ENCODE data around the gene NFIX. TPM values are rescaled to one million over a fixed set of nuclear protein-coding genes. Genes with fewer than 3 reads are reported as not detected.

Gene NFIX
- total RNA-seq, 4 donors from 2014 or later: 25.4 to 53.1 (median 29.3) TPM

DNA sequence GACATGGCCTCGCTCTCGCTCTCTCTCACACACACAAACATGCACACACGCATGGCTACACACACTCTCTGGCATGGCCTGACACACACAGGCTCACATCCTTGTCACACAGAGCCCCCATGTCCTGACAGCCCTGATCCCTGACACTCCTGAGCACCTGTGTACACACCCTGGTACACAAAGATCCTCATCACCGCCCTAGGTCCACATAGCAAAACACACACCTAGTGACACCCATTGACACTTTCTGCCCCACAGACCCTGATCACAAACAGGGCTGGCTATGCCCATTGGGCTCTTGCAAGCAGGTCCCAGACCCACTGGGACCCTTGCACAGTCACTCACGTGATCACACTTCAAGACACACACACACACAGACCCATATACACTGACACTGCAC lies 4.0 kb upstream of the NFIX start:
- no peak for TF ChIP-seq EP300 (IDR thresholded peaks at IDR 0.05; ENCODE audit: low read depth)
- TF ChIP-seq, protein P1, sequence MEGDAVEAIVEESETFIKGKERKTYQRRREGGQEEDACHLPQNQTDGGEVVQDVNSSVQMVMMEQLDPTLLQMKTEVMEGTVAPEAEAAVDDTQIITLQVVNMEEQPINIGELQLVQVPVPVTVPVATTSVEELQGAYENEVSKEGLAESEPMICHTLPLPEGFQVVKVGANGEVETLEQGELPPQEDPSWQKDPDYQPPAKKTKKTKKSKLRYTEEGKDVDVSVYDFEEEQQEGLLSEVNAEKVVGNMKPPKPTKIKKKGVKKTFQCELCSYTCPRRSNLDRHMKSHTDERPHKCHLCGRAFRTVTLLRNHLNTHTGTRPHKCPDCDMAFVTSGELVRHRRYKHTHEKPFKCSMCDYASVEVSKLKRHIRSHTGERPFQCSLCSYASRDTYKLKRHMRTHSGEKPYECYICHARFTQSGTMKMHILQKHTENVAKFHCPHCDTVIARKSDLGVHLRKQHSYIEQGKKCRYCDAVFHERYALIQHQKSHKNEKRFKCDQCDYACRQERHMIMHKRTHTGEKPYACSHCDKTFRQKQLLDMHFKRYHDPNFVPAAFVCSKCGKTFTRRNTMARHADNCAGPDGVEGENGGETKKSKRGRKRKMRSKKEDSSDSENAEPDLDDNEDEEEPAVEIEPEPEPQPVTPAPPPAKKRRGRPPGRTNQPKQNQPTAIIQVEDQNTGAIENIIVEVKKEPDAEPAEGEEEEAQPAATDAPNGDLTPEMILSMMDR (IDR thresholded peaks at IDR 0.05): no peak
- no peak for TF ChIP-seq POLR2A (IDR thresholded peaks at IDR 0.05)
- TF ChIP-seq POLR2AphosphoS5 (IDR thresholded peaks at IDR 0.05): no peak
- Histone ChIP-seq H3K27me3 (no peaks in the 10 kb centered on the region), H3K9me3 (no peaks in the 10 kb centered on the region), H3K27ac (no peak overlapping the region), H3K4me1 (peaks cover 0 to 2% (median under 1%) of the 10 kb centered on the region in 4 donors), H3K36me3 (no peaks in the 10 kb centered on the region), H3K4me3 (no peak overlapping the region)
- in situ Hi-C loops (cut with MboI; ENCODE audit: low pct_ligation_motif_present in 1 of 4, low pct_unique_long_range_greater_than_20kb in 1 of 4, low sequenced_read_pairs in 3 of 4) (loop anchor here in 1 of 4 donors (25.0 kb wide), 1 partner anchor 96 kb away; no protein-coding TSS in a partner anchor), intact Hi-C loops (cut with DNase I; ENCODE audit: low total_unique reads) (no loop called here)
- DNase-seq: no peak
- WGBS, 2 donors (ENCODE audit: low coverage in 1 of 2): 95% methylated on average over 5 of the region's 5 CpGs; no CpG with 5 or more reads in 1 of the 2 donors

DNA sequence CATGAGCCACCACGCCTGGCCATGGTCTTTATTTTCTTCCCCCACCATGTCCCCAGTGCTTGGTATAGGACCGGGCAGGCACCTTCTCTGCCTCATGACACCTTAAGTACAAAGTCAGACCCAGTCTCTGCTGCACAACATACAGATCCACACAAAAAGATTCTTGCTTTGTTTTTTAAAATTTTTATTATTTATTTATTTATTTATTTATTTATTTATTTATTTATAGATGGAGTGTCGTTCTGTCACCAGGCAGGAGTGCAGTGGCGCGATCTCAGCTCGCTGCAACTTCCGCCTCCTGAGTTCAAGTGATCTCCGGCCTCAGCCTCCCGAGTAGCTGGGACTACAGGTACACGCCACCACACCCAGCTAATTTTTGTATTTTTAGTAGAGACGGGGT lies 2.5 kb upstream of the NFIX start:
- Histone ChIP-seq H3K4me1 (peaks cover 0 to 16% (median 7%) of the 10 kb centered on the region in 4 donors), H3K9me3 (no peaks in the 10 kb centered on the region), H3K4me3 (no peak overlapping the region), H3K27me3 (no peaks in the 10 kb centered on the region), H3K27ac (no peak overlapping the region), H3K36me3 (no peaks in the 10 kb centered on the region)
- no peak for DNase-seq
- in situ Hi-C loops (cut with MboI; ENCODE audit: low pct_ligation_motif_present in 1 of 4, low pct_unique_long_range_greater_than_20kb in 1 of 4, low sequenced_read_pairs in 3 of 4) (loop anchor here in 1 of 4 donors (25.0 kb wide), 1 partner anchor 95 kb away; no protein-coding TSS in a partner anchor), intact Hi-C loops (cut with DNase I; ENCODE audit: low total_unique reads) (no loop called here)
- no peak for TF ChIP-seq POLR2AphosphoS5 (IDR thresholded peaks at IDR 0.05)
- TF ChIP-seq, protein P1 (IDR thresholded peaks at IDR 0.05): no peak
- TF ChIP-seq EP300 (IDR thresholded peaks at IDR 0.05; ENCODE audit: low read depth): no peak
- no peak for TF ChIP-seq POLR2A (IDR thresholded peaks at IDR 0.05)
- 88 to 92% methylated on average over 9 to 11 of the region's 11 CpGs for WGBS, 2 donors (ENCODE audit: low coverage in 1 of 2)

DNA sequence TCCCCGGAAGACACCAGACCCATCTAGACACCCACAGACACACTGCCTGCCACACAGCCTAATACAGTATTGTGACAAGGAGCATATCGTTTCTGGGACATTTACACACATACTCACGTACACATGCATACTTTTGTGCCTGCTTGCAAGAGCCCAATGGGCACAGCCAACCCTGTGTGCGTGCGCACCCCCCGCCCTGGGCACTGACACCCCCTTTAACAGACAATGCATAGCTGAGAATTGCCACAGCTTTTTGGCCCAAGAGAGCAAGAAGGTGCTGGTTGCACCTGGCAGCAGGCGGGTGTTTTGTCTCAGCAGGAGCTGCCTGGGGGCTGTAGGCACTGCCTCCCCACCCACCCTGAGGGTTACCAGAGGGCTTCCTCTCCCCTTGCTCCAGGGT lies 1.7 kb upstream of the NFIX start:
- no peak overlapping the region for H3K27ac ChIP-seq
- no peak for DNase-seq
- TF ChIP-seq, protein P1 (IDR thresholded peaks at IDR 0.05): no peak
- TF ChIP-seq EP300 (IDR thresholded peaks at IDR 0.05; ENCODE audit: low read depth) (no peak), POLR2A (IDR thresholded peaks at IDR 0.05) (no peak), POLR2AphosphoS5 (IDR thresholded peaks at IDR 0.05) (no peak)
- H3K27me3 ChIP-seq: no peaks in the 10 kb centered on the region
- no peaks in the 10 kb centered on the region for H3K9me3 ChIP-seq
- in situ Hi-C loops (cut with MboI; ENCODE audit: low pct_ligation_motif_present in 1 of 4, low pct_unique_long_range_greater_than_20kb in 1 of 4, low sequenced_read_pairs in 3 of 4) (loop anchor here in 1 of 4 donors (25.0 kb wide), 1 partner anchor 94 kb away; no protein-coding TSS in a partner anchor), intact Hi-C loops (cut with DNase I; ENCODE audit: low total_unique reads) (no loop called here)
- WGBS, 2 donors (ENCODE audit: low coverage in 1 of 2): 90% methylated on average over 7 of the region's 7 CpGs; no CpG with 5 or more reads in 1 of the 2 donors
- no peaks in the 10 kb centered on the region for H3K36me3 ChIP-seq
- peaks cover 0 to 20% (median 9%) of the 10 kb centered on the region in 4 donors for H3K4me1 ChIP-seq
- no peak overlapping the region for H3K4me3 ChIP-seq

DNA sequence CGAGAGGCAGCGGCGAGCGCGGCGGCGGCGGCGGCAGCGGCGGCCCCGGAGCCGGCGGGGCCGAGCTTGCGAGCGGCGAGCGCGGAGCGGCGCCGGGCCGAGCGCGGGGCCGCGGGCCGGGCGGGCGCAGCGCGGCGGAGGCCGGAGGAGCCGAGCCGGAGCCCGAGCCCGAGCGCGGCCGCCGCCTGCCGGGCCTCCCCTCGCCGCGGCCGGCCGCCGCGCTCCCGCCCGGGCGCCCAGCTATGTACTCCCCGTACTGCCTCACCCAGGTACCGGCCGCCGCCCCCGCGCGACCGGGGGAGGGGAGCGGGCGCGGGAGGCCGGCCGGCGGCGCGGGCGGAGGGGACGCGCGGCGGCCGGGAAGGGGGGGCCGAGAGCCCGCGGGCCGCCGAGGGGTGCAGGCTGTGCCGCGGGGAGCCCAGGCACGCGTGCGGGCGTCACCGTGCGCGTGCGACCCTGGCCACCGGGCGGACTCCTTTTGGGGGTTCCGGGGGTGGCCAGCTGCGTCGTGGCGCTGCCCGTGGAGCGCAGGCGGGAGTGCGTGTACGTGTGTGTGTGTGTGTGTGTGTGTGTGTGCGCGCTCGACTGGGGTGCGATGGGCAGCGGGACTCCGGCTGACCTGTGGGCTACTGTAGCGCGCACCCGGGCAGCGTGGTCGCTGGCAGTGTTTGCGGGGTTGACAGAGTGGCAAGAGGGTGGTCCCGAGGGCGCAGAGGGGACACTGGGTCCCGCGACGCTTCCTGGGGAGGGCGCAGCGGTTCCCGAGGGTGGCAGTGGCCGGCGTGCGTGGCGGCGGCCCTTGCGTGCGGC lies 526 bp downstream of the NFIX start:
- in situ Hi-C loops (cut with MboI; ENCODE audit: low pct_ligation_motif_present in 1 of 4, low pct_unique_long_range_greater_than_20kb in 1 of 4, low sequenced_read_pairs in 3 of 4) (loop anchor here in 1 of 4 donors (25.0 kb wide), 1 partner anchor 92 kb away; no protein-coding TSS in a partner anchor), intact Hi-C loops (cut with DNase I; ENCODE audit: low total_unique reads) (loop anchor here (5.0 kb wide), 1 partner anchor 36 kb away; no protein-coding TSS in a partner anchor)
- Histone ChIP-seq H3K4me3 (peak overlapping the region; percentile 59 to 75 (median 65)), H3K27me3 (no peaks in the 10 kb centered on the region), H3K27ac (peak overlapping the region; percentile 87 to 91 (median 89)), H3K36me3 (no peaks in the 10 kb centered on the region), H3K4me1 (peaks cover 0 to 28% (median 15%) of the 10 kb centered on the region in 4 donors), H3K9me3 (no peaks in the 10 kb centered on the region)
- 5% methylated on average over 23 of the region's 129 CpGs; no CpG with 5 or more reads in 1 of the 2 donors for WGBS, 2 donors (ENCODE audit: low coverage in 1 of 2)
- DNase-seq: no peak
- TF ChIP-seq, protein P1 (IDR thresholded peaks at IDR 0.05): no peak
- TF ChIP-seq EP300 (IDR thresholded peaks at IDR 0.05; ENCODE audit: low read depth) (no peak), POLR2AphosphoS5 (IDR thresholded peaks at IDR 0.05) (no peak), POLR2A (IDR thresholded peaks at IDR 0.05) (no peak)
